GM21737 (cell line): ENCODE measurements around the gene C19orf18.
"Not testable (repeated sequence)": the region's sequence is repeated elsewhere in the genome, so short reads cannot be mapped to it uniquely, and the experiment has no call there.

ENCODE experiments used
- ATAC-seq: cut with Tn5 transposase; IDR thresholded peaks from one replicate; pipeline ENCODE4 v1.9.1; 2021; ENCODE audit warnings: mild to moderate bottlenecking, moderate library complexity; ENCODE audit not compliant: unreplicated experiment

Gene C19orf18

DNA sequence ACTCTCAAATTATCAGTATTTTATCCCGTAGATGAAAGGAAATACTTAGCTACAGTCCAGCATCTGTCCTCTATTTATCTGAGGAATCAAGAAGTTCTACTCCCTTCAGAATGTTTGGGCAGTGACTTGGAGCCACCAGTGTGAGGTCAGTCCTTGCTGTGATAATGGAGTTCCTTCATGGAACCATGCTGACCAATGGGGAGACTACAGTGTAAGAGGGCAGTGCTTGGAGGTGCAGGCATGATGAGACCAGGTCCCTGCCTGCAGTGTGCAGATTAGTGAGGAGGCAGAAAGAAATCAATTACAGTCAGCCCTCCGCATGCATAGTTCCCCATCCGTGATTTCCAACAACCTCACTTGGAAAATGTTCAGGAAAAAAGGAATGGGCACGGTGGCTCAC is at the start of gene C19orf18:
Gene C19orf18, minus strand, starts transcription at position 101 of the 400 bp plus-strand sequence. CDS start 102 bp downstream, outside the sequence.
- no peak for ATAC-seq

DNA sequence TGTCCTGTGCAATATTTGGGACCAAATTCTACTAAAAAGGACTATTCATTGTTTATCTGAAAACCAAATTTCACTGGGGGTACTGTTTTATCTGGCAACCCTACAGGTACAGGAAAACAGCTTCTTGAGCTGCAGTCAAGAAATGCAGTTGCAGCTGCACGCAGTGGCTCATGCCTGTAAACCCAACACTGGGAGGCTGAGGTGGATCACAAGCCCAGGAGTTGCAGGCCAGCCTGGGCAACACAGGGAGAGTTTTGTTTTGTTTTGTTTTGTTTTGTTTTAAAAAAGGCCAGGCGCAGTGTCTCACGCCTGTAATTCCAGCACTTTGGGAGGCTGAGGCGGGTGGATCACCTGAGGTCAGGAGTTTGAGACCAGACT is 47.9 kb upstream of the C19orf18 start:
- ATAC-seq = no peak

DNA sequence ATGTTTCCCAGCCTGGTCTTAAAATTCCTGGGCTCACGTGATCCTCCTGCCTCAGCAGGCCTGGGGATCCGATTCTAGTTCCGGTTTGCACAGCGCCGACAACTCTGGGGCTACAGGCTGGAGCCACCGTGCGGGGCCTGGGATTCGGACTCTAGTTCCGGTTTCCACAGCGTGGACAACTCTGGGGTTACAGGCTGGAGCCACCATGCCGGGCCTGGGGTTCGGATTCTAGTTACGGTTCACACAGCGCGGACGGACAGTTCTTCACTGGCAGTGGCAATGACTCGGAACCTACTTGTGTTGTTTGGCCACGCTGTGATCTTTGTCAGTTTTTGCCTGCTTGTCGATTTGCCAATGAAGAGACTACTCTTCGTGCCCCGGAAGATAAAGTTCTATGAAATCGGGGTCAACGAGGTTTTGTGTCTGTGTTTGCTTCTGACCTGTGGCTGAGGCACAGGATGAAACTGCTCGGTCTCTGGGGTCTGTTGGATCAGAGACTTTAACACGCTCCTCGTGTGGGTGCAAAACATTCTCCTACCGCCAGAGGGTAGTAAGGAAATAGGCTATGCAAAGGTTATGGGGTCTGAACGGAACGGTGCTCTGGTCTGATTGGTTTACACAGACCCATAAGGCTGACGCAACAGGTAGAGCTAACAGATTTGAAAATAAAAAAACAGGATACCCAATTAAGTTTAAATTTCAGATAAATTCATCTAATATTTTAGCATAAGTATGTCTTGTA is 47.4 kb upstream of the C19orf18 start:
- ATAC-seq = no peak

DNA sequence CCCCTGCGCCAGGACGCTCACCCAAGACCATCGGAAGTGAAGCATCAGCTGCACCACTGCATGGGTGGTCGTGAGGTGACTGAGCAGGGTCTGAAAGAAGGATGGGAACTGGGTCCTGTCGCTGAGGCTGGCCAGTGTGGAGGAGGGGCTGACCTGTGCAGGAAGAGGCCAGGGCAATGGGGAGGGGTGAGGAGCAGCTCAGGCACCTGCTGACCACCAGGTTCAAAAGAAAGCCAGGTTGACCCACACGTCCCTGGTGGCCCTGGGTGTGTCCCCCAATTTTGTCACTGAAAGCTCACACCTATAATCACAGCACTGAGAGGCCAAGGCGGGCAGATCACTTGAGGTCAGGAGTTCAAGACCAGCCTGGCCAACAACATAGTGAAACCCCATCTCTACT is 45.8 kb upstream of the C19orf18 start:
- no peak for ATAC-seq

DNA sequence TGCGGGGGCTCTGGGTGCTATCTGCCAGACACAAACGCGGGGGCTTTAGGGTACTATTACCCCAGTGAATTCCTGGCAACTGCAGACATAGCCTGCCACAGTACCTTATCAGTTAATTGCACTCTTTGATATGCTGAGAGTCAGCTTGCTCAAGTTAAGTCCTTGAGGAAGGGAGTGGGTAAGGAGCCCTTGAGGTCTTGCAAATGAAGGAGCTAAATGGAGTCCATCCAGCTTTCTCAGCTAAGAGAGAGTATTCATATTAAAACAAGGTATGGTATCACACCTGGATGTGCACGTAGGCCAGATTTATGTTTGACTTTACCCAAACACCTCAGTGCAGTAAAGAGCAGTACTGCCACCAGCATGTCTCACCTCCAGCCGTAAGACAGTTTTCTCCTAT is 39.8 kb upstream of the C19orf18 start:
- ATAC-seq = no peak

DNA sequence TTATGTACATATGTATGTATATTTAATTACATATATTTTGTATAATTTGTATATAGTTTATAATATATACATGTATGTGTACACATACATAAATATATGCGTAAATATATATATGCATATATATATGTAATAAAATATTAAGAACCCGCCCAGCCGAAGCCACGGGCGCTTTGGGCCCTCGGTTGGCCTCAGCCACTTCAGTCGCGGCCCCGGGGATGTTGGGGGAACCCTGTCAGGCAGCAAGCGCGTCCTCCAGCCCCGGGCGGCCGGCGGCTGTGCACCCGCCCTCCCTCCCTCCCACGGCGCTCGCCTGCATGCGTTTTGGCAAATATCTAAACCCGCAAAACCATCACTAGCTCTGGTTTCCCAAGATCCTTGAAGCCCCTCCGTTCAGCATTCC is 36.2 kb upstream of the C19orf18 start:
- ATAC-seq = no peak

DNA sequence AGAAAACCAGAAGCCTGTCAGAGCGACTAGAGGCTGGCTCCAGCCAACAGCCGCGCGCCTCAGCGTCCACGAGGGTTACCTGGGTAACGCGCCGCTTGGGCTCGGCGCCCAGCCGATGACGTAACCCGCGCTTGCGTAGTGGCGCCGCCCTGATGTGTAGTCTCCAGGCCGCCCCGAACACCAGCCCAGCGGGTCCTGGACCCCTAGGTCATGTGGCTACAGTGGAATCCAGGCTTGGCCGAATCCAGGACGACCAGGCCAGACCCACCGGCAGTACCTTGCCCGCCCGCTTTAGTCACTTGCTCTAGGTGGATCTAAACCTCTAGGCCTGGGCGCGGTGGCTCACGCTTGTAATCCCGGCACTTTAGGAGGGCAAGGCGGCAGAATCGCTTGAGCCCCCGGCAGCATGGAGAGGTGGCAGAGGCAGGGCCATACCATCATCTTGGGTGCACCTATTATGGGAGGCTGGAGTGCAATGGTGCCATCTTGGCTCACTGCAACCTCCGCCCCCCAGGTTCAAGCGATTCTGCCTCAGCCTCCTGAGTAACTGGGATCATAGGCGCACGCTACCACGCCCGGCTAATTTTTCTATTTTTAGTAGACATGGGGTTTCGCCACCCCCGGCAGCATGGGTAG is 35.5 kb upstream of the C19orf18 start:
- peak; percentile 84 for ATAC-seq

DNA sequence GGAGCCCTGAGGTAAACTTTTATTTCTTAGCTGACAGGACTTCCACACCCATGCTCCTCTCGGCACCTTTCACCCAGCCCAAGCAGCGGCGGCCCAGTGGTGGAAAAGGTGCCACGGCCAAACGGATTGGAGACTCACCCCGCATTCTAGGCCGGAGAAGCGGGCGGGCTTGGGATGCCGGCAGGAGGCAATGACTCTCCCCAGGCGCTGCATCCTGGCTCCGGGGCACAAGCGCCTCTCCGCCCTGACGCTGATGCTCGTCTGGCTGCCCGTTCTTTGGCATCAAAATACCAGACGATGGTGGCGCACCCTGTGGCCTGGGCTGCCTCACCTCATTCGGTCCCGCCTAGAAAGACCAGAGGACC is 34.9 kb upstream of the C19orf18 start:
- ATAC-seq = no peak

DNA sequence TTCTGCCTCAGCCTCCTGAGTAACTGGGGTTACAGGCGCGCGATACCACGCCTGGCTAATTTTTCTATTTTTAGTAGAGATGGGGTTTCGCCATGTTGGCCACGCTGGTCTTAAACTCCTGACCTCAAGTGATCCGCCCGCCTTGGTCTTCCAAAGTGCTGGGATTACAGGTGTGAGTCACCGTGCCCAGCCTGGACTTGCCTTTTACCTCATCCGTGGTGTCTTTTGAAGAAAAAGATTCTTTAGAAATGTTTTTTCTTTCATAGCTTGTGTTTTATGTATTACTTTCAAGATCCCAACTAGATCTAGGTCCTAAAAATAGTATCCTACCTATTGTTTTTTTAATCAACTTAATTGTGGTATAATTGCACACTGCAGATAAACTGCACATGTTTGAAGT is 34.5 kb upstream of the C19orf18 start:
- not testable (repeated sequence) for ATAC-seq

DNA sequence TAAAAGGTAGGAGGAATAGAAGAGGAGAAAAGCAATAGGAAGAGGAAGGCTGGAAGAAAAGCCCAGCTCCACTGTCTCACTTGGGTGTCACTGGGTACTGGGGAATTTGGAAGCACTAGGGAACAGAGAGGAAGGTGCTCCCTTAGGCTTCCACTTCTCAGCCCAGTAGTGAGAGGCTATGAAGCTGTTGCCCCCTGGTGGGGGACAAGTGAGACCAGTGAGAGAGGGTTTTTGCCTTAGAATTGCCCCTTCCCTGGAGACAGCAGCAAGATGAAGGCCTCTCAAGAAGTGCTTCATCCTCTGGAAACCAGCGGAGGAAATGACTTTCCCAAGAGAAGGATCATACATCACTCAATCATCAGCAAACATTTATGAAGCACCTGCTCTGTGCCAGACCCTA is 33.0 kb upstream of the C19orf18 start:
- ATAC-seq = no peak

DNA sequence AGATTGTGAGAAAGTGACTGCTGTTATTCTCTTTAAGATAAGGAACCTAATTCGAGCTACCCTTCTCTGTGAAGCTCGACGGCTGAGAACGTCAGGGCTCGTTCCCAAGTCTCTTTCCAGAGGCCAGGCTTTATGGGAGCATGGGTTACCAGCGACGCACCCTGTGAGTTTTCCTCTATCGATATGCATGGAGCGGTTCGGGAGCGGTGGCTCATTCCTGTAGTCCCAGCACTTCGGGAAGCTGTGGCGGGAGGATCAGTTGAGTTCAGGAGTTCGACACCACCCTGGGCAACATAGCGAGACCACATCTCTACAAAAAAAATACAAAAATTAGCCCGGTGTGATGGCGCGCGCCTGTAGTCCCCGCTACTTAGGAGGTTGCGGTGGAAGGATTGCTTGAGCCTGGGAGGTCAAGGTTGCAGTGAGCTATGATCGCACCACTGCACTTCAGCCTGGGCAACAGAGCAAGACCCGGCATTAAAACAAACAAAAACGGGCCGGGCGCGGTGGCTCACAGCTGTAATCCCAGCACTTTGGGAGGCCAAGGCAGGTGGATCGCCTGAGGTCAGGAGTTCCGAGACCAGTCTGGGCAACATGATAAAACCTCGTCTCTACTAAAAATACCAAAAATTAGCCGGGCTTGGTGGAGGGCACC is 29.0 kb upstream of the C19orf18 start:
- no peak for ATAC-seq

DNA sequence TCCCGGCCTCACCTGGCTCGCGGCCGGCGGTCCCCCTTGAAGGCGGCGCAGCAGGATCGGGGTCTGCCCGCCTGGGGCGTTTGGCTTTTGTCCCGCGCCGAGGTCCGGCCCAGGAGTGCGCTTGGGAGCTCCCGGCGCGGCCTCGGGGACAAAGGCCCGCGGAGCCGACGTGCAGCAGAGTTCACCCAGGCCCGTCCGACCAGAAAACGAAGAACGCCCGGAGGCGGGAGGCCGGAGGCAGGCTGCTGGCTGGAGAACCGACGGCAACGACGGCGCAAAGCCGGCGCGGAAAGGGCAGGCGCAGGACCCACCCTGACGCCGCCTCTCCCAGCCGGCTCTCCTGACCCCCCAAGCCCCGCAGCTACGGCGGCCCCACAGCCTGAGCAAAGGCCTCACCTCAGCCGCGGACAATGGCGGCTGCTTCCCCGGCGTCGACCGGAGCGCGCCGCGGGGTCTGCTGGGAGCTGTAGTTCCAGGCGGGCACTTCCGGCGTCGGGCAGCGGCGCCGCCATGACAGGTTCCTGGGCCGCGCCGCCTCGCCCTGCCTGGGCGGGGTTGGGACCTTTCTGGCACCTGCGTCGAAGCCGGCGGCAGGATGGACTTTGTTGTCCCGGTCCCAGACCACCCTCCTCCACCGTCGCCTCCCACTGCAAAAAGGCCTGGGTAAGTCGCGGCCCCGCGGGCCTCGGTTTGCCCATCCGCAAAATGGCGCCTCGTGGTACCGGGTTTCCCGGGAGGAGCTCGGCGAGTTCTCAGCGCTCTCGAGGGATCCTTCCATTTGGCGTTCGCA is 28.2 kb upstream of the C19orf18 start, which contains the start of gene ZNF606:
Gene ZNF606, minus strand, starts transcription at position 437 of the 790 bp plus-strand sequence. CDS start 1,501 bp downstream, outside the sequence.
- ATAC-seq = peak; percentile 91

DNA sequence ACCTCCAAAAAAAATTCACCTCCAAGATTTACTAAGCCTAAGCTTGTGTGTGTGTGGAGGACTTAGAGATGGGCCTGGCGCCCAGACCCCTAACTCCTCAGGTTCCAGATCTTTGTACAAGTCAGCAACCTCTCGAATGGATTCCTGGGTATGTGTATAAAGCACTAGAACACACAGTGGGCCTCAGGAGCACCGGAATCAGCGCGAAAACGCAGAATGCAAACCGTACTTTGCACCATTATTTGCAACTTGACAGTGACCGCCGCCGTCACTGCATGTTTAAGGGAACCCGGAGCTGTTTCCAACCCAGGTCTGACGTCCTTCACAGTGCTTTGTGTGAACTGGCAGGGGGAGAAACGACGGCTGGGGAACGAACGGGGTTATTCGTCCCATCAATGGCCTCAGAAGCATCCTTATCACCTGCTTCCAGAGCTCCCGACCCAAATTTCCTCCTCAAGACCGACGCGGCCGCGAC is 27.6 kb upstream of the C19orf18 start:
- ATAC-seq = no peak

DNA sequence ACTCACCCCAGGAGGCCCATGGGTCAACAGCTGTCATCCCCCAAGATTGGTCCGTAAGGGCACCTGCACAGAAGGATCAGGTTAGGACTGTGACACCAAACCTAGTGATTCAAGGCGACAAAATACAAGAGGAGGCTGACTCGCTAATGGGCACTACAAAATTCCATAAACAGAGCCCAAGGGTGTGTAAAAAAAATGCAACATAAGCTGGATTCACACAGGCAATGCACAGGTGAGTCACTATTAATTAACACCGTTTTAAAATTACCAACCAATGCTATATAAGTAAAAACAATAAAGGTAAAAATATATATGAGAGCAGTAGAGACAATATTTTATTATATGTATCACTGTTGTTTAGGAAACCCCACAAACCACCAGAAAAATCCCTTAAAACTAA is 26.3 kb upstream of the C19orf18 start:
- ATAC-seq = no peak

DNA sequence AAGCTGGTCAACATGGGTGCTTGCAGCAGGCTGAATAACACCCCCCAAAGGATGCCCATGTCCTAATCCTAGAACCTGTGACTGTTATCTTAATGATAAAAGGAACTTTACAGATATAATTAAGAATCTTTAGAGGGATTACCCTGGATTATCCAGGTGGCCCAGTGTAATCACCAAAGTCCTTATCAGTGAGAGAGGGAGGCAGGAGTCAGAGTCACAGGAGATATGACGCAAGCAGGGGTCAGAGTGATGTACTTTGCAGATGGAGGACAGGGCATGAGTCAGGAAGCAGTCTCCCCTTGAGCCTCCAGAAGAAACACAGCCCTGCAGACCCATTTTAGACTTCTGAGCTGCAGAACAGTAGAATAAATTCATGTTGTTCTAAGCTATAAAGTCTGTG is 18.5 kb upstream of the C19orf18 start:
- ATAC-seq = no peak

DNA sequence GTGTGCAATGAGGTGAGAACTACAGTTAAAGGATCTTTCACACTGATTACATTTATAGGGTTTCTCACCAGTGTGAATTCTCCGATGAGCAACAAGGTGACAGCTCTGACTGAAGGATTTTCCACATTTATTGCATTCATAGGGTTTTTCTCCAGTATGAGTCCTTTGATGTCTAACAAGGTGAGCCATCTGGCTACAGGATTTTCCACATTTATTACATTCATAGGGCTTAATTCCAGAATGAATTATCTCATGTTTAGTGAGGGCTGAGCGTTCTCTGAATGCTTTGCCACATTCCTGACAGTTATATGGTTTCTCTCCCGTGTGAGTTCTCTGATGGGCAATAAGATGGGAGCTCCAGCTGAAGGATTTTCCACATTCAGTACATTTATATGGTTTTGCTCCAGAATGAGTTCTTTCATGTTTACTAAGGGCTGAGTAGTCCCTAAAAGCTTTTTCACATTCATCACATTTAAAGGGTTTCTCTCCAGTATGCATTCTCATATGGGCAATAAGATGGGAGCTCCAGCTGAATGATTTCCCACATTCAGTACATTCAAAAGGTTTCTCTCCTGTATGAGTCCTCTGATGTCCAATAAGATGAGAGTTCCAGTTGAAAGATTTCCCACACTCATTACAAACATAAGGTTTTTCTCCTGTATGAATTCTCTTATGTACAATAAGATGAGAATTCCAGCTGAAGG is 4.4 kb upstream of the C19orf18 start:
- no peak for ATAC-seq

DNA sequence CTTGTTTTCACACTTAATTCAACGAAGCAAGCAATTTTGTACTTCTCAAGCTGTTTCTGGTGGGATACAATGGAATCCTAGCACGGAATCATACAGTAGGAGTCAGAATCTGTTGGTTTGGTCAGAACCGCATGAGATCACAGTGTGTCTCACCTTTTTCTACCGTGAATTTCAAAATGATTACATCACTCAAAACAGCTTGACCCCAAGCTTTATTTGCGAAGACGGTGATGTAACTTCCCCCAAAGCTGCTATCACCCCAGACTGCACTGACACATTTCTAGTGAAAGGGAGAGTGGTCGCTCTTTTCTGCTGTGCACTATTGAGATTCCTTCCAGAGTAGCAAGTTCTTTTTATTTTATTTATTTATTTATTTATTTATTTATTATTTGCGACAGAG is 9.6 kb downstream of the C19orf18 start:
- no peak for ATAC-seq

DNA sequence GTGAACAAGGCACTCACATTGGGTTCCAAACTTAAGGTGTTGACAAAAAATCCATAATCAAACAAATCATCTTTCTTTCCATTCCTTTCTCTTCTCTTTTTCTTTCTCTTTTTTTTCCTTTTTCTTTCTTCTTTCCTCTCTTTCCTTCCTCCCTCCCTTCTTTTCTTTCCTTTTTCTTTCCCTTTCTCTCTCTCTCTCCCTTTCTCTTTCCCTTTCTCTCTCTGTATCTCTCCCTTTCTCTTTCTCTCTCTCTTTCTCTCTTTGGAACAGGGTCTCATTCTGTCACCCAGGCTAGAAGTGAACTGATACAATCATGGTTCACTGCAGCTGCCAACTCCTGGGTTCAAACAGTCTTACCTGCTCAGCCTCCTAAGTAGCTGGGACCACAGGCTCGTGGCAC is 12.5 kb downstream of the C19orf18 start:
- ATAC-seq = no peak

DNA sequence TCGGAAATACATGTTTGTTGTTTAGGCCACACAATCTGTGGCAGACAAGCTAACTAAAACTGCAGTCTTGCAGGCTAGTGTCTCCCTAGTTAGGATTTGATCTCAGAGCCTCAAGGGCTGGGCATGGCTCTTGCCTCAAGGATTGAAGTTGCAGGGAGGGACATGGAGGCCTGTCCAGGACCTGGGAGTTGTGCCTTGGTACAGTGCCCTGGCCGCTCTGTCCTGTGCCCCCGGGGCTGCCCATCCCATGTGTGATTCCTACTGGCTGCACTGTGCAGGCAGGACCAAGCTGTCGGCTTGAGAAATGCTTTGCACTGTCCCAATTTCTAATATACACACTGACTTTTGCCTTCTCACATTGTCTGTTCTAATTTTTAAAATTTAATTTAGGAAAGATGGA is 19.3 kb downstream of the C19orf18 start:
- ATAC-seq = no peak

DNA sequence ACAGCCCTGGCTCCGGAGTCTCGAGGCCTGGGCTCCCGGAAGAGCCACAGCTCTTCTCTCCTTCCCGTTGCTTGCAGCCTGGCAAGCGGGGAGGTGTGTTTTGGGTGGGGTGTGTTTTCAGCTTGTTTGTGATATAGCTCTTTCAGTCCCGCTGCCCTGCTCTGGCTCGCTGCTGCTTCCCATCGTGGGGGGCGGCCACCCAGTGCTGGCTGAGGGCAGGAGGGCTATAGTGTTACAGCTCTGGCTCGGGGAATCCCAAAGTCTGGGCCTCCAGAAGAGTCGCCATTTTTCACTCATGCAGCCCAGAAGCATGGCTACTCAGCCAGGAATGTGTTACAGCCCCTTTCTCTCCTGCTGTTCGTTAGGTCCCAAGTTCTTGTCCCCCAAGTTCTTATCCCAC is 24.6 kb downstream of the C19orf18 start:
- ATAC-seq = no peak

DNA sequence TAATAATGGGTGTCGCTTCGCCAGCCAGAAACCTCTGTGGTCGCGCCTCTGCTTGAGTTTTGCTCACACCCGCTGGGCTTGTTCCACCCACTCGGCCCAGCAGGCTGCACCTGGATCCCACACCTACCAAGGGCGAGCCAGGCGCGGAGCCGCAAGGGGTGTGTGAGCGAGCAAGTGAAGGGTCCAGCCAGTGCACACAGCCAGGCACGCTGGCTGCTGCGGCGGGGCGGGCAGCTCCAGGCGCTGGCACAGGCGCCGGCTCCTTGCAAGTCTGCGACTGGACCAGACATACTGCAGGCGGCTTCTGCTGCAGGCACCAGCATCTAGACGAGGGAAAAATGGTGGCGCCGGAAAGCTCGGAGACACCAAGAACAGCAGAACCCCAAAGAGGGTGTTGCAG is 25.0 kb downstream of the C19orf18 start:
- ATAC-seq = no peak
